Fibroblast of skin of scalp (primary cell): ENCODE data around the gene FAM161B. TPM values are rescaled to one million over a fixed set of nuclear protein-coding genes. Genes with fewer than 3 reads are reported as not detected.
A peak's percentile ranks its signal among the peaks of the same experiment; 100 is the strongest.
"Not testable (repeated sequence)": the region's sequence is repeated elsewhere in the genome, so short reads cannot be mapped to it uniquely, and the experiment has no call there.

Experiments used
- DNase-seq: peaks from one replicate; pipeline ENCODE4 v3.0.0-alpha.2; 2013
- polyA plus RNA-seq, 2 experiments: library from polyadenylated mRNA; unstranded; fragments of 120-200 nt; gene quantifications; one replicate each; pipeline ENCODE4 v1.2.1, GENCODE V29; 2013; ENCODE audit not compliant: insufficient read length in 2 of 2

Gene FAM161B, protein sequence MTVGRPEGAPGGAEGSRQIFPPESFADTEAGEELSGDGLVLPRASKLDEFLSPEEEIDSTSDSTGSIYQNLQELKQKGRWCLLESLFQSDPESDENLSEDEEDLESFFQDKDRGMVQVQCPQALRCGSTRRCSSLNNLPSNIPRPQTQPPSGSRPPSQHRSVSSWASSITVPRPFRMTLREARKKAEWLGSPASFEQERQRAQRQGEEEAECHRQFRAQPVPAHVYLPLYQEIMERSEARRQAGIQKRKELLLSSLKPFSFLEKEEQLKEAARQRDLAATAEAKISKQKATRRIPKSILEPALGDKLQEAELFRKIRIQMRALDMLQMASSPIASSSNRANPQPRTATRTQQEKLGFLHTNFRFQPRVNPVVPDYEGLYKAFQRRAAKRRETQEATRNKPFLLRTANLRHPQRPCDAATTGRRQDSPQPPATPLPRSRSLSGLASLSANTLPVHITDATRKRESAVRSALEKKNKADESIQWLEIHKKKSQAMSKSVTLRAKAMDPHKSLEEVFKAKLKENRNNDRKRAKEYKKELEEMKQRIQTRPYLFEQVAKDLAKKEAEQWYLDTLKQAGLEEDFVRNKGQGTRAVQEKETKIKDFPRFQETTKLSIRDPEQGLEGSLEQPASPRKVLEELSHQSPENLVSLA
- polyA plus RNA-seq (2013, experiment 1 of 2; ENCODE audit: insufficient read length): 4.4 TPM
- polyA plus RNA-seq (2013, experiment 2 of 2; ENCODE audit: insufficient read length): 3.6 TPM

DNA sequence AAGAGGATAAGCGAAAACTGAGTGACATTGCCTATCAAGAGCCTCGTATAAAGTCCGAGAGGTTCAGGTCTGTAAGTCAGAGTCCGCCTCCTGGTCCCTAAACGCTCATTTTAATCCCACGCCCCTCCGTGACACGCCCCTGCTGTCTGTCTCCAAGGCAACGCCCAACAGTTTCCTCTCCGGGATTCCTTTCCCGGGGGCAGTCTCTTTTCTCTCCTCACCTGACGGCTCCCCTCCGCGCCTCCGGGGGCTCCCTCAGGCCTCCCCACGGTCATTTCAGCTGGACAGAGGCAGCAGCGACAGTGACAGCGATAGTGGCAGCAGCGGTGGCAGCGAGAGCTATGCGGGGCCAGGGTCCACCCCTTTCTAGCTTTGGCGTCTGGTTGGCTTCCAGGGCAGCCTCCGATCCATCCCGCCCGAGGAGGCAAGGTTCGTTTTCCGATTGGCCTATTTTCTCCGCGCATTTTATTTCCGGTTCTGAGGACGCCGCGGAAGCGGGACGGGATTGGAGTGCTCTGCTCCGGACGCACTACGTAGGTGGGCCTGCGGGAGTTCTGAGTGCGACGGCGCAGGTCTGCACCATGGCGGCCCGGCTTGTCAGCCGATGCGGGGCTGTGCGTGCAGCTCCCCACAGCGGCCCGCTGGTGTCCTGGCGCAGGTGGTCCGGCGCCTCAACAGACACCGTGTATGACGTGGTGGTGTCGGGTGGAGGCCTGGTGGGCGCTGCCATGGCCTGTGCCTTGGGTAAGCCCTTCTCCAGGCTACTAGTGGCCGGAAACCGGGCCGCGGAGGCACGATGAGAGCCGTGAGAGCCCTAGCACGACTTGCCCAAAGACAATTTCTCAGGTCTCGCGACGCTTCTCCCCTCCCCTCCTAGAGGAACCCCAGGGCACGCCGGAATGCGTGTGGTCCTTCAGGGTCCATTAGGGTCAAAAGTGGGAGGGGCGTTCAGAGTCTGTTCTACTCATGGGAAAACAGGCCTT, at the start of gene FAM161B, which contains the start of gene COQ6:
Gene FAM161B (minus strand): TSS at position 343 of the 983 bp plus-strand sequence. CDS start 68 bp downstream, at position 275.
Gene COQ6 (plus strand): TSS at position 551 of the 983 bp plus-strand sequence. CDS start 31 bp downstream, at position 582.
- DNase-seq: peak; percentile 96

DNA sequence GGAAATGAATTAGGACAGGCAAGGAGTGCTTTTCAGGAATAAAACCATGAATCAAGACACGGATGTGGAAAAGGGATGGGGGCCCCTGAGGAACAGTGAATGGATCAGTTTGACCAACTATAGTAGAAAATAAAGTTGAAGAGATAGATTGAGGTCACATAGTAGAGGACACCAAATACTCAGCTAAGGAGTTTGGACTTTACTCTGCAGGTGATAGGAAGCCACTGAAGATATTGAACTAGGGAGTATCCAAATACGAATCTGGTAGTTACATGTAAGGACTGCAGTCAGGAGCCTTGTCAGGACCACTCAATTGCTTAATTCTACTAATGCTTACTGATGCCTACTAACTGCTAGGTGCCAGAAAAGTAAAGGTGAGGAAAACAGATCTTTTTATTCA, 48.8 kb upstream of the FAM161B start:
- DNase-seq: no peak

DNA sequence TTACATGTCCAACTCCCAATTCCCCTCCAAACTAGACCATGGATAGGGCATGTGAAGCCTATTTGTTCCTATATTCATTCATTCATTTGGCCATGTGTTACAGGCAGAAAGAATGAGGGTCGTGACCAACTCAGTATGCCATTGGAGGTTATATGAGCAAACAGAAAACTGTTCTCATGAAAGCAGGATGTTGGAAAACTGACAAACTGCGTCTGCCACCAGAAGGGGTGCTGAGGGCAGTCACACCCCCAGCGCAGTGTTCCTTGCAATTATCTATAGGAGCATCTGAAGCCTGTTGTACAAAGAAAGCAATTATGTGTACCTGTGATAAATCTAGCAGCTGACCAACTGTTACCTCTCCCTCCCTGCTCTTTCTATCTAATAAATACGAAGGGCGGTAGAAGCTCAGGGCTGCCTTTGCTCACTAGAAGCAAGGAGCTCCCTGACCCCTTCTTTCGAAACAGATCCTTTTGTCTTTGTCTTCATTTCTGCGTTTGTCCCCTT, 48.1 kb upstream of the FAM161B start:
- no peak for DNase-seq

DNA sequence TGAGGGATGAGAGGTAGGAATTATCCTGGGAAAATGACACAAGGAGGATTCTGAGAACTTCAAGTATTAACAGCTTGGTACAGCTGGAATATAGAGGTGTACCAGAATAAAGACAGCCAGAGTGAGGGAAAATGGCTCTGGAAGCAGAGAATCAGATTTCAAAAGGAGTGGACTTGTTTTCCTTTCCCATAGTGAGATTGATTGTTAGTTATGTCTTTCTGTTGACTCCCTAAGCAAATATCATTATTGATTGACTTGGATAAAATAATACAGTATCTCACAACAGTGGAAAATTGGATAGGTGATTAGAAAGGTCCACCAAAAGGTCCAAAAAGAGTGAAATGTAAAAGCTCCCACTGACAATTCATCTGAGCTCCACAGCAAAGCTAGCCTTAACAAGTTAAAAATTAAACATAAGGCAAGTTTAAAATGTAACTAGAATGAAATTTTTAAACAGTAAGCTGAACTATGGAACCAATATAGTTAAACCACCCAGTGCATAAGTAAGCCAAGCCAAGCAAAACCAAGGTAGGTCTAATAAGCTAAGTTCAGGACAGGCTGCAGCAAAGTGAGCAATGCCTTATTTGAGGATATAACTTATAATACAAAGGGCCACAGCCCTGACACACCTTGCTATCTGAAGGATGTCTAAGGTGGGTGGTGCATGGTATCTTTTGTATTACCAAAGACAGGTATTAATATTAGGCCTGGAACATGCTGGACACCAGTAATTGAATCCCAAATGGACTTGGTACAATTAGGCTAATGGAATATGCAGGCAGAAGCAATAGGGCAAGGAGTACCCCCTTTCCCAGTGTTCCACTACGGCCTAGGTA, 47.4 kb upstream of the FAM161B start:
- no peak for DNase-seq

DNA sequence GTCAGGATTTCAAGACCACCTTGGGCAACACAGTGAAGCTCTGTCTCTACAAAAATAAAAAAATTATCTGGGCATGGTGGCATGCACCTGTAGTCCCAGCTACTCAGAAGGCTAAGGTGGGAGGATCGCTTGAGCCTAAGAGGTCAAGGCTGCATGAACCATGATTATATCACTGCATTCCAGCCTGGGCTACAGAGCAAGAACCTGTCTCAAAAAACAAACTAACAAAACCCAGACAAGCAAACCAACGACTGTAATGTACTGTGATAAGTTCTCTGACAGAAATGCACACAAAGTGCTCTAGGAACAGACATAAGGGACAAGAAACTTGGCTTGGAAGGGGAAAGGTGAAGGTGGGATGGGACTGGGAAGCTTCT, 46.8 kb upstream of the FAM161B start:
- DNase-seq: no peak

DNA sequence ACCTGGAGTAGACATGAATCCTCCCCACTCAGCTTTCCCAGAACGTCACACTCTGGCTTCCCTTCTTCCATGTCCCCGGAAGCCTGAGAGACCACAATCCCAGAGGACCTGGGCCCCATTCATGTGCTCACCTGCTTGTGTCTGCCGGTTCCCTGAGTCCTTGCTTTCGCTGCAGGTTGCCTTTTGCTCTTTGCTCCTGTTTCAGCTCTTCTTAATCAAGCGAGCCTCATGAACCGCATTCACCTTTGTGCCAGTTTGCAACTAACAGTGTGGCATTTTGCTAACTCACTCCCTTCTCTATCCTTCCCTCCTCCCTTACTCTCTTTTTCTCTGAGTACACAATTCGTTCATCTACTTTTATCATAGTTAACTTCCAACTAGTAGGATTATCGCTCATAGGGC, 46.1 kb upstream of the FAM161B start:
- no peak for DNase-seq

DNA sequence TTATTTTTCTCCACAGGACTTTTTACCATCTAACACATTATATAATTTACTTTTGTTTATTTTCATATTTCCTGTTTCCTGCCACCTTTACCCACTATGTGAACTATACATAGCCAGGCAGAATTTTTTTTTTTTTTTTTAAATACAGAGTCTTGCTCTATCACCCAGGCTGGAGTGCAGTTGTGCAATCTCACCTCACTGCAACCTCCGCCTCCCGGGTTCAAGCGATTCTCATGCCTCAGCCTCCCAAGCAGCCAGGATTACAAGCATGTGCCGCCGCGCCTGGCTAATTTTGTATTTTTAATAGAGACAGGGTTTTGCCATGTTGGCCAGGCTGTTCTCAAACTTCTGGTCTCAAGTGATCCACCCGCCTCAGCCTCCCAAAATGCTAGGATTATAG, 45.0 kb upstream of the FAM161B start:
- DNase-seq: not testable (repeated sequence)

DNA sequence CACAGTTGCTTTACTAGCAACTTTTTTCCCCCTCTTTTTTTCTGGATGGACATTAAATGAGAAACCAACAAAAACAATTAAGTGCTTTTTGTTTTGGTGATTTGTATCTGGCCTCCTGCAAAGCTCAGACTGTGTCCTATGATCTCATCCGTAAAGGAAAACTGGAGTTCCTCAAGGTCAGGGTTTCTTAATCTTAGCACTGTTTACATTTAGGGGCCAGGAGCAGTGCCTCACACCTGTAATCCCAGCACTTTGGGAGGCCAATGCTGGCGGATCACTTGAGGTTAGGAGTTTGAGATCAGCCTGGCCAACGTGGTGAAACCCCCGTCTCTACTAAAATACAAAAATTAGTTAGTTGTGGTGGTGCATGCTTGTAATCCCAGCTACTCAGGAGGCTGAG, 41.2 kb upstream of the FAM161B start:
- DNase-seq: no peak

DNA sequence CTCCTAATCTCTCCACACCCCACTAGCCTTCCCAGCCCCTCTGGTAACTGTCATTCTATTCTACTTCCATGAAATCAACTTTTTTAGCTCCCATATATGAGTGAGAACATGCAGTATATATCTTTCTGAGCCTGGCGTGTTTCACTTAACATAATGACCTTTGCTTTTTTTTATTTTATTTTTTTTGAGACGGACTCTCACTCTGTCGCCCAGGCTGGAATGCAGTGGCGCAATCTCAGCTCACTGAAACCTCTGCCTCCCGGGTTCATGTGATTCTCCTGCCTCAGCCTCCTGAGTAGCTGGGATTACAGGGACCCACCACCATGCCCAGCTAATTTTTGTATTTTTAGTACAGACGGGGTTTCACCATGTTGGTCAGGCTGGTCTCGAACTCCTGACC, 38.8 kb upstream of the FAM161B start:
- not testable (repeated sequence) for DNase-seq

DNA sequence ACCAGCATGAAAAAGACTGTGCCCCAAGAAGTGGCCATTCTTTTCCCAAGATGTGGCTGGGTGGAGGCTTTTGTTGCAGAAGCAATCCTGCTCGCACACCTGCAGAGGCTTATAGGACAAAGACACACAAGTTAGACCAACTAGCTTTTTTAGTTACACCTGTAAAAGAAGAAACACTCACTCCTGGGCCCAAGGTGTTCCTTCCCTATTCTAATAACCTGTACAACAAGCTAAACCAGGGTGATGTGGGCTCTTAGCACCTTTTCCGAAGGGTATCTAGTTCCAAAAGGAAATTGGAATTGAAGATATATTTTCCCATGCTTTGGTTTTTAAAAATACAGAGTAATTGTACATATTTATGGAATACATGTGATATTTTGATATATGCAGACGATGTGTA, 38.2 kb upstream of the FAM161B start:
- DNase-seq: no peak

DNA sequence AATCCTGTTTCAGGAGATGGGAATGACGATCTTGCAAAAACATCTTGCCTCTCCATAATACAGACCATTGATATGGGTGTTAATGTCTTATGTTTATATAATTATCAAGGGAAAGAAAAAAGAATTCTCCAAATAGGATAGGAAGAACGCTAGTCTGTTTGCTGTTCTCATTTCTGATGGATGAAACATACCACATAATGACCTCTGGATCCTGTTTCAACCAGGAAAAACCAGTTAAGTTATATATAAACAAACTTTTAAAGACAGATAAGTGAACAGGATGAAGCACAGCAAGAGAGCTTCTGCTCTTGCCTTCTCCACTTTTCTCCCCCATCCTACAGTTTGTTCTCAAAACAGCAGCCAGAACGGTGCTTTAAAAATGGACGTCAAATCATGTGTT, 28.0 kb upstream of the FAM161B start:
- no peak for DNase-seq

DNA sequence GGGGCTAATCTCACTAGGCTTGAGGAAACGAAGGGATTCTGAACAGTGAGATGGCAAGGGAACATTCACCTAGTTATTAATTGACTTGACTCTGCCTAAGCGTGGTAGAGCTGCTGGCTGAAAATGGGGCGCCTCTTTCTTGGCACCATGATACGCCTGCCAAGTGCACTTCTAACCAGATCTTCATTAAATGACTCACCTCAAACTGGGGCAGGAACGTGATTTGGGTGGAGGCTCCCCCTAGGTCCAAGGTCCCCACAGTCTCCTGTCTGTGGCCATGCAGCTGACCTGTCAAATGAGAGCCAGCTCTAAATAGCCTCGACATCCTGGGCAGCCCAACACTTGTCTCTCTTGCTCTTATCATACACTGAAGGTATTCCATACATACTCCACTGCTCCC, 26.2 kb upstream of the FAM161B start:
- no peak for DNase-seq

DNA sequence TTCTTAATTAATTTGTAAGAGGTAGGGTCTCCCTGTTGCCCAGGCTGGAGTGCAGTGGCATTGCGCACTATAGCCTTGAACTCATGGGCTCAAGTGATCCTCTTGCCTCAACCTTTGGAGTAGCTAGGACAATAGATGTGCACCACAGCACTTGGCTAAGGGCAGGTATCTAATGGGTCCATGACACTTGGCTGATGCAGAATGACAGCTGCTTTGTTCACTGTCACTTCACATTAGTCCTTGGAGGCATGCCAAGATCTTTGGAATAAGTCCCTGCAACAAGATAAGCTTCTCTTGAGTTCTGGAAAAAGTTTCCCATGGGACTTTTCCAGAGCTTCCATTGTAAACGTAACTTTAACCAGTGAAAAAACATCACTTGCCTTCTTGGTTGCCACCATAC, 23.6 kb upstream of the FAM161B start:
- no peak for DNase-seq

DNA sequence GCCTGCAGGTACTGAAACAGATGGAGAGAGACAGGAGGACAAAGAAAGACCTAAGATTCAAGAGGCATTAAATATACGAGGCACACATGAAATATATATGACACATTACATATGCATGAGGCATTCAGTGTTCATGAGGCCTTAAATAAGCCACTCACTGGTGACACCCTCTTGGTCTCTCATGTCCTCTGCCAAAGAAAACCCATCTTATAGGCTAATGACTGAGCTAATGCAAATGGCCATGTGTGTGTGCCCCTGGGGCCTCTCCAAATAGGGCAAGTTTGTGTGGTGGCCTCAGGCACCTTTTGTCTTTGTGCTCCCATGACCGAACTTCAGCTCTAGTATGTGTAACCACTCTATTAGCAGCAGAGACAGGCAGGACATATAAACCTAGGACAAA, 19.0 kb upstream of the FAM161B start:
- DNase-seq: no peak

DNA sequence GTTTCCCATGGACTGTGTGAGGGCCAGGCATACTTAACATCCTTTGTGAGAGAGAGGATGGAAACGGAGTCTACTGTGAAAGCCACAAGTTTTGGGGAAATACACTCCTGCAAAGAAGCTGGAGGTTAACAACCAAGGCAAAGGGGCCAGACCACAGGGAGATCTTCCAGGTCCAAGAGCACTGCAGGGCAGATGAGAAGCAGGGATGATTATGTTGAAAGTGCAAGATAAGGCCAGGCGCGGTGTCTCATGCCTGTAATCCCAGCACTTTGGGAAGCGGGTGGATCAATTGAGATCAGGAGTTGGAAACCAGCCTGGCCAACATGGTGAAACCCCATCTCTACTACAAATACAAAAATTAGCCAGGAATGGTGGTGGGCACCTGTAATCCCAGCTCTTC, 15.3 kb upstream of the FAM161B start:
- no peak for DNase-seq

DNA sequence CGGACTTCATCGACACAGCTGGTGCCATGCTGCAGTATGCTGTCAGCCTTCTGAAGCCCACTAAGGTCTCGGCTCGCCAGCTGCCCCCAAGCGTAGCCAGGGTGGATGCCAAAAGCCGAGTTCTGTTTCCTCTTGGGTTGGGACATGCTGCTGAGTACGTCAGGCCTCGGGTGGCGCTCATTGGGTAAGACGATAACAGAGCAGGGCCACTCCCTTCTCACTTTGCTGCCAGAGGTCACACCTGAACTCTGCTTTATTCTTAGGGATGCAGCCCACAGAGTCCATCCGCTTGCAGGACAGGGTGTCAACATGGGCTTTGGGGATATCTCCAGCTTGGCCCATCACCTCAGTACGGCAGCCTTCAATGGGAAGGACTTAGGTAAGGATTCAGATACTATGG, 11.3 kb upstream of the FAM161B start:
- no peak for DNase-seq

DNA sequence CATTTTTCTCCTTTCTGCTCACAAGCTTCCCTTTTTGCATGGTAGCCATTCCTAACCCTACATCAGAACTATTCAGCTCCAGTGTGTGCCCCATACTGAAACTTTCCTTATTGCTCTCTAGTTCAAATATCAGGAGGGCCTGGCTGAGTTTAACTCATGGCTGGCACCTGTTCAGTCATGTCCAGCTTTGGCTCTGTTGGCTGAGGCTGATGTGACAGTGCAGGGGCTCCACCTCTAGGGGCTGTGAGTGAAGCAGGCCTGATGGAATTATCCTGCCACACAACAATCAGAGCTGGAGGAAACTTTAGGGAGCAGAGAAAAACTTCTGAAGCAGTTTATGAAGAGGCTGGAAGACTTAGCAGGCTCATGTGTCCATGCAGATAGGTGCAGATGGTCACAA, 8.7 kb upstream of the FAM161B start:
- DNase-seq: no peak

DNA sequence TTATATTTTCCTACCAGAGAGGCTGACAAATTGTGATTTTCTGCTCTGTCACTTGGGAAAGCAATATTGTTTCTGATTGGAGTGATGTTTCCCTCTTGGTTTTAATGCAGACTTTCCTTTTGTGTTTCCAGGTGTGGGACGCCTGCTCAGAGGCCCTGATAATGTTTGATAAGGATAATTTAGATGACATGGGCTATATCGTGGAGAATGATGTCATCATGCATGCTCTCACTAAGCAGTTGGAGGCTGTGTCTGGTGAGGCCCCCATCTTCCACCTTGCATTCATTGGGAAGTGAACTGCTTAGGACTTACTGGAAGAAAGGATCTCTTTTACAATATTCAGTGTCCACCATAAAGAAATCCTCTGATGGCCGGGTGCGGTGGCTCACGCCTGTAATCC, 5.8 kb upstream of the FAM161B start:
- DNase-seq: no peak

DNA sequence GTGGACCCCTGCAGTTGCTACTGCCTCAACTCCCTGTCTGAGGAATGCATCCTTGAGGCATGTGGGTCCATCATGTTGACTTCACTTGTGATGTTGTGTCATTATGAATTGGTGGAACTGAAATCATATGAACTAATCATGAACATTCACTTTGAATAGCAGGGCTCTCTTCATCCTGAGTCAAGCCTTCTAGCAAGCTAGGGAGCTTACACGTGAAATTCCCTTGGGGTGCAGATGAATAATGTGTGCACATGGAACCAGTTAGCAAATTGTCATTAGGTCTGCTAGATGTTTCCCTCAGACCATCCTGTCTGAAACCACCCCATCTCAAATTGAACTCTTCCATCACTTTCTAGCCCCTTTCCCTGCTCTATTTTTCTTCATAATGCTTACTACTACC, 3.8 kb upstream of the FAM161B start:
- DNase-seq: peak; percentile 13

DNA sequence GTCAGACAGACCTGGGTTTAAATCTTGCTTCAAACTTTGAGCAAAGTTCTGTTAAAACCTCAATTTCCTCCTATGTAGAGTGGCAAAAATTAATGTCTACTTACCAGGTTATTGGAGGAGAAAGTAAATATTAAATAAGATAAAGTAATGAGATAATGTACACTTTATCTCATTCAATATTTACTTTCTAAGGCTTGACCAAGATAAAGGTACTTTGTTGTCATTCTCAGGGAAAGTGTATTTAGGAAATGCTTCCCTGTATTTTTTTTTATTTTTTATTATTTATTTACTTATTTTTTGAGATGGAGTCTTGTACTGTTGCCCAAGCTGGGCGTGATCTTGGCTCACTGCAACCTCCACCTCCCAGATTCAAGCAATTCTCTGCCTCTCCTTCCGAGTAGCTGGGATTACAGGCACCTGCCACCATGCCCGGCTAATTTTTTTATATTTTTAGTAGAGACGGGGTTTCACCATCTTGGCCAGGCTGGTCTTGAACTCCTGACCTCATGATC, 4.7 kb downstream of the FAM161B start:
- no peak for DNase-seq

DNA sequence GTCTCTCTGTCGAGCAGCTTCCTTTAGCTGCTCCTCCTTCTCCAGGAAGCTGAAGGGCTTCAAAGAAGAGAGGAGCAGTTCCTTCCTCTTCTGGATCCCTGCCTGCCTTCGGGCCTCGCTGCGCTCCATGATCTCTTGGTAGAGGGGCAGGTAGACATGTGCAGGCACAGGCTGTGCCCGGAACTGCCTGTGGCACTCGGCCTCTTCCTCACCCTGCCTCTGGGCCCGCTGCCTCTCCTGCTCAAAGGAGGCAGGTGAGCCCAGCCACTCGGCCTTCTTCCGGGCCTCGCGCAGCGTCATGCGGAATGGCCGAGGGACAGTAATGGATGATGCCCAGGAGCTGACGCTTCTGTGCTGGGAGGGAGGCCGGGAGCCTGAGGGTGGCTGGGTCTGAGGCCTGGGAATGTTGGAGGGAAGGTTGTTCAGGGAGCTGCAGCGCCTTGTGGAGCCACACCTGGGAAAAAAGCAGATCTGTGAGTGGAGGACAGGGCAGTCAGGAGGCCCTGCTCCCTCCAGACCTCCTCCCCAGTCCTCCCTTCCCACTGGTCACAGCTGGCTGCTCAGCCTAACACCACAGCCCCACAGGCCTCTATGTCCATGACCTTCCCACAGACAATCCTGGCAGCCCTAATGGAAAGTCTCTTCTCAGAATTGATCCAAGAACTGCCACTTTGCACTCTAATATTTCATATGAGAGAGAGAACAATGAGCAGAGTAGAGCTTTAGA, 5.3 kb downstream of the FAM161B start:
- no peak for DNase-seq
